Bronchial epithelial cell (primary cell): ENCODE results near the gene TAMM41. TPM values are rescaled to one million over a fixed set of nuclear protein-coding genes. Genes with fewer than 3 reads are reported as not detected.
"Not testable (repeated sequence)": the region's sequence is repeated elsewhere in the genome, so short reads cannot be mapped to it uniquely, and the experiment has no call there.

Experiments
- DNase-seq: peaks from one replicate; pipeline ENCODE4 v3.0.0-alpha.2; 2010; ENCODE audit warnings: low read depth
- FAIRE-seq: peaks from 2 replicates; lab custom pipeline; 2011; peaks lifted over from hg19 to GRCh38; lab: Jason Lieb, UNC
- H3K27me3 ChIP-seq: 2 replicates; pipeline ENCODE4 v1.5.1; 2011; ENCODE audit warnings: low read length; ENCODE audit not compliant: control insufficient read depth, insufficient read depth
- H3K36me3 ChIP-seq: 2 replicates; pipeline ENCODE4 v1.5.1; 2011; ENCODE audit warnings: low read length; ENCODE audit not compliant: control insufficient read depth, insufficient read depth
- H3K4me3 ChIP-seq: 2 replicates; pipeline ENCODE4 v1.5.1; 2011; ENCODE audit warnings: mild to moderate bottlenecking, low read depth, low read length, control low read depth
- total RNA-seq: library from RNA; depleted of rRNA; stranded (reverse); fragments of >200 nt; gene quantifications from 2 replicates; pipeline ENCODE4 v1.2.1, GENCODE V29; 2014
- TF ChIP-seq, protein P1 (sequence below): IDR thresholded peaks from 2 replicates; pipeline ENCODE4 v1.5.1; 2011; ENCODE audit warnings: mild to moderate bottlenecking, moderate library complexity, low read length, control low read depth, inconsistent platforms; ENCODE audit not compliant: insufficient read depth, severe bottlenecking

The TAMM41 gene
- total RNA-seq, 1 donor from 2014 or later, result 3.9 TPM

DNA sequence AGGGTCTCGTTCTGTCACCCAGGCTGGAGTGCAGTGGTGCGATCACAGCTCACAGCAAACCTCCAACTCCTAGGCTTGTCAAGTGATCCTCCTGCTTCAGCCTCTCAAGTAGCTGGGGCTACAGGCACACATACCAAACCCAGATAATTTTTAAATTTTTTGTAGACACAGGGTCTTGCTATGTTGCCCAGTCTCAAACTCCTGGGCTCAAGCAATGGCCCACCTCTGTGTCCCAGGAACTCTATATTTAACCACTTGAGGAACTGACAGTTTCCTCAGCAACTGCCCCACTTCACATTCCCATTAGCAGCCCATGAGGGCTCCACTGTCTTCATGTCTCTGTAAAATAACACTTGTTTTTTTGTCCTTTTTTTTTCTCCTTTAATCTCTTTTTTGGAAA is 68.4 kb downstream of the TAMM41 start:
- no peak overlapping the region for H3K4me3 ChIP-seq
- TF ChIP-seq, protein P1, sequence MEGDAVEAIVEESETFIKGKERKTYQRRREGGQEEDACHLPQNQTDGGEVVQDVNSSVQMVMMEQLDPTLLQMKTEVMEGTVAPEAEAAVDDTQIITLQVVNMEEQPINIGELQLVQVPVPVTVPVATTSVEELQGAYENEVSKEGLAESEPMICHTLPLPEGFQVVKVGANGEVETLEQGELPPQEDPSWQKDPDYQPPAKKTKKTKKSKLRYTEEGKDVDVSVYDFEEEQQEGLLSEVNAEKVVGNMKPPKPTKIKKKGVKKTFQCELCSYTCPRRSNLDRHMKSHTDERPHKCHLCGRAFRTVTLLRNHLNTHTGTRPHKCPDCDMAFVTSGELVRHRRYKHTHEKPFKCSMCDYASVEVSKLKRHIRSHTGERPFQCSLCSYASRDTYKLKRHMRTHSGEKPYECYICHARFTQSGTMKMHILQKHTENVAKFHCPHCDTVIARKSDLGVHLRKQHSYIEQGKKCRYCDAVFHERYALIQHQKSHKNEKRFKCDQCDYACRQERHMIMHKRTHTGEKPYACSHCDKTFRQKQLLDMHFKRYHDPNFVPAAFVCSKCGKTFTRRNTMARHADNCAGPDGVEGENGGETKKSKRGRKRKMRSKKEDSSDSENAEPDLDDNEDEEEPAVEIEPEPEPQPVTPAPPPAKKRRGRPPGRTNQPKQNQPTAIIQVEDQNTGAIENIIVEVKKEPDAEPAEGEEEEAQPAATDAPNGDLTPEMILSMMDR, result no peak
- no peaks in the 10 kb centered on the region for H3K36me3 ChIP-seq
- FAIRE-seq (no peak), DNase-seq (no peak)
- no peaks in the 10 kb centered on the region for H3K27me3 ChIP-seq

DNA sequence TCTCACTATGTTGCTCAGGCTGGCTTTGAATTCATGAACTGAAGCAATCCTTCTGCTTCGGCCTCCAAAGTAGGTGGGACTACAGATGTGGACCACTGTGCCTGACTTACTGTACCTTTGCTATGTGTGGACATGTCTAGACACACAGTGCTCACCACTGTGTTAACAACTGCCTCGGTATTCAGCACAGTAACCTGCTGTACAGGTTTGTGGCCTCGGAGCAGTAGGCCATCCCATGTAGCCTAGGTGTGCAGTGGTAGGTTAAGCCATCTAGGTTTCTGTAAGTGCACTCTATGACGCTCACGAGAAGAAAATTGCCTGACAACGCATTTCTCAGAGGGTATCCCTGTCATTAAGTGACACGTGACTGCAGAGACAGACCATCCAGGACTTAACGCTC is 70.3 kb downstream of the TAMM41 start:
- H3K36me3 ChIP-seq, result no peaks in the 10 kb centered on the region
- TF ChIP-seq, protein P1, result no peak
- DNase-seq (peak; percentile 40), FAIRE-seq (no peak)
- H3K4me3 ChIP-seq, result no peak overlapping the region
- no peaks in the 10 kb centered on the region for H3K27me3 ChIP-seq

DNA sequence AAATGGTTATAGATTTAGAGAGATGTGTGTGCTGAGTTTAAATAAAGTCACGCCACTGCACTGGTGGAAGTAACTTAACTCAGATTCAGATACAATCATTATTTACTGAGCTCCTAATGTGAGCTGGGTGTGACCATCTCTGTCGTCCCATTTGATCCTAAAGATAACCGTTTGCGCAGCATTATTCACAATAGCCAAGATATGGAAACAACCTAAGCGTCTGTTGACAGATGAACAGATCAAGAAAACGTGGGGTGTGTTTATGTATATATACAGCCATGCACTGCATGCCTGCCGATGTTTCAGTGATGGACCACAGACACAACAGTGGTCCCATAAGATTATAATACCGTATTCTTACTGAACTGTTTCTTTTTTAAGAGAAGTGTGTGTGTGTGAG is 71.2 kb downstream of the TAMM41 start:
- FAIRE-seq, result no peak
- no peak for DNase-seq

DNA sequence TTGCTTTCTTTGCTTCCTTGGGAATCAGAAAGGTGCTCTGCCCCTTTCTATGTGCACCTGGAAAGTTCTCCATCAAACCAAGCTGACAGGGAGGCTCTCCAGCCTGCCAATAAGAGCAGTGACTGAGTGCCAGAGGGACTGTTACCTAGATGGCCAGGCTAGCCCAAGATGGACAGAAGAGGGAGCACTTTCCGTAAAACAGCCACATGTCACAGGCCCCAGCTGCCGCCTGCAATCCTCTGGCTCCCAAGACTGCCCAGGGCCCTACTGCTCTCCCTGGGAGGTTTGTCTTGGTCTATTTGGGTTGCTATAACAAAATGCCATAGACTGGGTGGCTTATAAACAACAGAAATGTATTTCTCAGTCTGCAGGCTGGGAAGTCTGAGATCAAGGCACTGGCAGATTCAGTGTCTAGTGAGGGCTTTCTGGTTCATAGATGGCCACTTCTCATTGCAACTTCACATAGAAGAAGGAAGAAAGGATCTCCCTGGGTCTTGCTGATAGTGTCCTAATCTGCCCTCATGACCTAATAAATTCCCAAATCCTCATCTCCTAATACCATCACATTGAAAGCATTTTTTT is 72.3 kb downstream of the TAMM41 start:
- TF ChIP-seq, protein P1, result peak; percentile 78
- DNase-seq (peak; percentile 70), FAIRE-seq (no peak)
- no peaks in the 10 kb centered on the region for H3K36me3 ChIP-seq
- H3K4me3 ChIP-seq, result no peak overlapping the region
- H3K27me3 ChIP-seq, result no peaks in the 10 kb centered on the region

More for the DNA sequence above, 71.2 kb downstream of the TAMM41 start:
- H3K27me3 ChIP-seq, result no peaks in the 10 kb centered on the region
- no peak overlapping the region for H3K4me3 ChIP-seq
- TF ChIP-seq, protein P1, result no peak
- H3K36me3 ChIP-seq, result no peaks in the 10 kb centered on the region

DNA sequence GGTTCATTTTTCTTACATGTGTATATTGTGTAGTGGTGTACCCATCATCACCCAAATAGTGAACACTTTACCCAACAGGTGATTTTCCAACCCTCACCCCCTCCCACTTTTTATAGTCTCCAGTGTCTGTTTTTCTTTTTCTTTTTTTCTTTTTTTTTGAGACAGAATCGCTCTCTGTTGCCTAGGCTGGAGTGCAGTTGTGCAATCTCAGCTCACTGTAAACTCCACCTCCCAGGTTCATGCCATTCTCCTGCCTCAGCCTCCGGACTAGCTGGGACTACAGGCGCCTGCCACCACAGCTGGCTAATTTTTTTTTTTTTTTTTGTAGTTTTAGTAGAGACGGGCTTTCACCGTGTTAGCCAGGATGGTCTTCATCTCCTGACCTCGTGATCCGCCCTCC is 74.8 kb downstream of the TAMM41 start:
- FAIRE-seq, H3K36me3 ChIP-seq, H3K4me3 ChIP-seq, H3K27me3 ChIP-seq: not testable (repeated sequence)
- peak; percentile 32 for DNase-seq

DNA sequence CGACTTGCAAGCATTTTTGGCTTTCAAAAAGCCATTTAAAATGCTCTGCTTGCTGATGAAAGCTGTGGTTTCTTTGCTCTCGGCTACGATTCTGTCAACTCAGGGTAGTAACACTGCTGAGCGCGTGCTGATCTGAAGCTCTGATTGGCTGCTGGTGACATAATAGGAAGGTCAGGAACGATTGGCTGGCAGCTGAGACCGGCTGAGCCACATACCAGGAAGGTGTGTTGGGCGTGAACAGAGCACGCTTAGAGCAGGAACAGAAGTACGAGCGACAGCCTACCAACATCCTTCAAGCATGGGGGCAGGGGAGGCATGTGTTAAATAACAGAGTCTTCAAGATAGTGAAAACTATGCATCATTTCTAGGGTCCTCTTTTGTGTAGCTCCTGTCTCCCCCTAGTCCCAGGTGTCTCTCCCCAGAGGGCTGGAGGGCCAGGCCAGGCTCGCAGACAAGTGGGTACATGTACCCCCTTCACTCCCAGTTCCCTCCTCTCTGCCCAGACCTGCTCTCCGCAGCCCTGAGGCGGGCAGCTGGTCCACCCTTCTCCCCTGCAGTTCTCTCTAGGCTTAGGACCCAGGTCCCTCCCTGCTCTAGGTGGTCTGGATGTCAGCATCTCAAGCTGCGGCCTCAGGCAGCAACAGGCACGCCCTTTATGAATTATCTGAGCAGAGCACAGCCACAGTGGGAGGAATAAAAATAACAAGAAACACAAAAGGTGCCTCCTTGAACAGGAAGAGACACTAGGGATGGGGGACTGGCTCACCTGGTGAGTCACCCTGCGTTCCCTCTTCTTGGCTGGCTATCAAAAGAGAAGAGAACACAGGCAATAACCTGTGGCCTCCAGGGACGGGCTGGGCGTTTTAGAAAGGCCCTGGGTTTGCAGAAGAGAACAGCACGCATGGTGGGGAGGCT is 76.0 kb downstream of the TAMM41 start:
- FAIRE-seq, result peak; percentile 96
- H3K27me3 ChIP-seq, result no peaks in the 10 kb centered on the region
- peak; percentile 99 for DNase-seq
- no peaks in the 10 kb centered on the region for H3K36me3 ChIP-seq
- H3K4me3 ChIP-seq, result peak overlapping the region; percentile 25
- TF ChIP-seq, protein P1, result no peak
